22Rv1 (cell line): Measurements from ENCODE around the gene PWWP2B.

ENCODE experiments used
- CTCF ChIP-seq: fragments of 450-650 bp; IDR thresholded peaks from 2 replicates; pipeline ENCODE4 v1.5.1; 2017; ENCODE audit warnings: mild to moderate bottlenecking
- ZFX ChIP-seq: fragments of 450-650 bp; IDR thresholded peaks from 2 replicates; pipeline ENCODE4 v1.6.1; 2017; ENCODE audit warnings: antibody characterized with exemption, borderline replicate concordance

- TF ChIP-seq CTCF: no peak
- no peak for TF ChIP-seq ZFX
Measured at GRCh38 chr10:132411561-132412253, 14.7 kb downstream of the PWWP2B start.
